GM12864 (cell line): ENCODE results near the gene TBCCD1.
A peak's percentile ranks its signal among the peaks of the same experiment; 100 is the strongest.
"Not testable (repeated sequence)": the region's sequence is repeated elsewhere in the genome, so short reads cannot be mapped to it uniquely, and the experiment has no call there.

ENCODE experiments used
- DNase-seq: peaks from one replicate; pipeline ENCODE4 v3.0.0-alpha.2; 2011; ENCODE audit warnings: low read depth
- H3K4me3 ChIP-seq: 2 replicates; pipeline ENCODE4 v1.5.1; 2011; ENCODE audit warnings: mild to moderate bottlenecking, low read depth, low read length, control low read depth
- TF ChIP-seq, protein P1 (sequence below): IDR thresholded peaks from 2 replicates; pipeline ENCODE4 v1.5.1; 2011; ENCODE audit warnings: low read depth, mild to moderate bottlenecking, moderate library complexity, low read length, control low read depth, inconsistent platforms; ENCODE audit errors: missing control alignments

TBCCD1 gene

GRCh38 chr3:186571644-186572013 lies 4.5 kb upstream of the TBCCD1 start:
- DNase-seq = no peak
- H3K4me3 ChIP-seq = peak overlapping the region; percentile 73
- TF ChIP-seq, protein P1, sequence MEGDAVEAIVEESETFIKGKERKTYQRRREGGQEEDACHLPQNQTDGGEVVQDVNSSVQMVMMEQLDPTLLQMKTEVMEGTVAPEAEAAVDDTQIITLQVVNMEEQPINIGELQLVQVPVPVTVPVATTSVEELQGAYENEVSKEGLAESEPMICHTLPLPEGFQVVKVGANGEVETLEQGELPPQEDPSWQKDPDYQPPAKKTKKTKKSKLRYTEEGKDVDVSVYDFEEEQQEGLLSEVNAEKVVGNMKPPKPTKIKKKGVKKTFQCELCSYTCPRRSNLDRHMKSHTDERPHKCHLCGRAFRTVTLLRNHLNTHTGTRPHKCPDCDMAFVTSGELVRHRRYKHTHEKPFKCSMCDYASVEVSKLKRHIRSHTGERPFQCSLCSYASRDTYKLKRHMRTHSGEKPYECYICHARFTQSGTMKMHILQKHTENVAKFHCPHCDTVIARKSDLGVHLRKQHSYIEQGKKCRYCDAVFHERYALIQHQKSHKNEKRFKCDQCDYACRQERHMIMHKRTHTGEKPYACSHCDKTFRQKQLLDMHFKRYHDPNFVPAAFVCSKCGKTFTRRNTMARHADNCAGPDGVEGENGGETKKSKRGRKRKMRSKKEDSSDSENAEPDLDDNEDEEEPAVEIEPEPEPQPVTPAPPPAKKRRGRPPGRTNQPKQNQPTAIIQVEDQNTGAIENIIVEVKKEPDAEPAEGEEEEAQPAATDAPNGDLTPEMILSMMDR = no peak

- DNase-seq = no peak
- TF ChIP-seq, protein P1 = no peak
Measured at GRCh38 chr3:186570941-186571643, 4.0 kb upstream of the TBCCD1 start.

GRCh38 chr3:186570096-186570940 lies 3.2 kb upstream of the TBCCD1 start, which contains the start of gene DNAJB11:
Gene DNAJB11, plus strand, starts transcription at chr3:186570720. Its CDS starts 178 bp downstream, at chr3:186570898.
- TF ChIP-seq, protein P1 = no peak
- DNase-seq = peak; percentile 100
- peak within 1 kb of the TSS; percentile 81 for H3K4me3 ChIP-seq

More at GRCh38 chr3:186570941-186571643, 4.0 kb upstream of the TBCCD1 start:
- peak overlapping the region; percentile 73 for H3K4me3 ChIP-seq

DNA sequence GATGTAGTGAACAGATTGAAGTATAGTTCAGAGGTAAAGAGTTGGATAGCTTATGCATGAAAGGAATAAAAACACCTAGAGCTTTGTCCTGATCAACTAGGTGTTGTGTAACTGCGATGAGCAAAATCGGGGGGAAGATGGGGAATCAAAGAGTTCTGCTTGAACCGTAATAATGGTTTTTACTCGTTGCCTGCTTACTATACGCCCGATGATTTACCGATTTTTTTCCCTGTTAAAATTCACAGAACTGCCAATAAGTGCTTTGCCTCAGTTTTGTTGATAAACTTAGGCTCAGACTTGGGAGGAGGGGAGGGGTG lies 2.6 kb upstream of the TBCCD1 start:
- H3K4me3 ChIP-seq = peak overlapping the region; percentile 81
- TF ChIP-seq, protein P1 = no peak
- DNase-seq = no peak

GRCh38 chr3:186569361-186569760 lies 2.2 kb upstream of the TBCCD1 start:
- not testable (repeated sequence) for DNase-seq
- H3K4me3 ChIP-seq = peak overlapping the region; percentile 81

DNA sequence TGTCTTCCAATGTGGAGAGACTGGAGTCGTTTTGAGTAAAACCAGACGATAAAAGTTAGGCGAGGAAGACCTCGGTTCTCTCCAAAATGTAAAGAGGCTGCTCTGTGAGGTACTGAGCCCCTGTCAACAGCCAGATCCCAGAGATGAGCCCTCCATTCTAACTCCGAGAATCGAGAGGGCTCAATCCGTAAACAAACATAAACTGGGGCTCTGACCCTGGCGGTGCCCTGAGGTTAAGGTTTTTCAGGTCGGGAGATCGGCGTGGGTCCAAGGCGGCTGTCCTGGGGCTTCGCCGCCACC lies 417 bp downstream of the TBCCD1 start:
- TF ChIP-seq, protein P1 = no peak
- no peak for DNase-seq
- peak overlapping the region; percentile 77 for H3K4me3 ChIP-seq

GRCh38 chr3:186564586-186564985 lies 2.6 kb downstream of the TBCCD1 start:
- TF ChIP-seq, protein P1 = no peak
- no peak overlapping the region for H3K4me3 ChIP-seq
- DNase-seq = no peak
